ENCODE measurements around the gene TMEM270. TPM values are rescaled to one million over a fixed set of nuclear protein-coding genes. Genes with fewer than 3 reads are reported as not detected.

TMEM270 gene
- total and polyA plus RNA-seq, 10 of the 15 experiments (the other 5 are each of a cell fraction or from before 2014, with no cell fraction given), result not detected

GRCh38 chr7:73901231-73901822 is 40.4 kb downstream of the TMEM270 start (continued):
- no peak for TF ChIP-seq JUNB (IDR thresholded peaks at IDR 0.05)
- TF ChIP-seq POLR2A (IDR thresholded peaks at IDR 0.05; ENCODE audit: low read depth, low read length), result no peak
- no peak for TF ChIP-seq EGR1 (IDR thresholded peaks at IDR 0.05; ENCODE audit: borderline replicate concordance in 1 of 2, low read depth in 2 of 2, low read length in 2 of 2)
- no peak for TF ChIP-seq MXI1 (IDR thresholded peaks at IDR 0.05; ENCODE audit: low read depth, low read length)

GRCh38 chr7:73901823-73902597 is 41.1 kb downstream of the TMEM270 start:
- no peaks in the 10 kb centered on the region for H3K79me2 ChIP-seq (ENCODE audit: control insufficient read depth, insufficient read depth, low read length)
- FAIRE-seq (no peak), ATAC-seq (no peak), DNase-seq (ENCODE audit: low read depth, low spot score) (no peak)
- TF ChIP-seq WRNIP1 (IDR thresholded peaks at IDR 0.05; ENCODE audit: borderline replicate concordance, low read depth, low read length) (no peak), KAT2A (conservative IDR thresholded peaks at IDR 0.05; ENCODE audit: control insufficient read depth, low read depth, low read length) (no peak), HDGF (IDR thresholded peaks at IDR 0.05) (no peak), PAX5 (IDR thresholded peaks at IDR 0.05; ENCODE audit: borderline replicate concordance, low read depth, low read length) (no peak), BCL11A (IDR thresholded peaks at IDR 0.05; ENCODE audit: low read depth, low read length) (no peak), ZNF622 (IDR thresholded peaks at IDR 0.05) (no peak), HDAC6 (IDR thresholded peaks at IDR 0.05; ENCODE audit: unreplicated experiment) (no peak), DPF2 (IDR thresholded peaks at IDR 0.05) (no peak), CHD1 (IDR thresholded peaks at IDR 0.05; ENCODE audit: low read depth, low read length) (no peak), HCFC1 (IDR thresholded peaks at IDR 0.05; ENCODE audit: low read length) (no peak)
- H3K36me3 ChIP-seq (ENCODE audit: control insufficient read depth in 2 of 2, insufficient read depth in 2 of 2, low read length in 1 of 2), result no peaks in the 10 kb centered on the region
- H2AFZ ChIP-seq (ENCODE audit: control insufficient read depth, low read depth, low read length), result no peak overlapping the region
- H3K4me3 ChIP-seq, result no peak overlapping the region
- 49% methylated on average over 12 of the region's 15 CpGs for WGBS (ENCODE audit: insufficient coverage, insufficient replicate concordance, low lambda C conversion rate, missing lambda C conversion rate)
- CTCF ChIA-PET, result no interaction called here
- no peak overlapping the region for H3K27ac ChIP-seq (ENCODE audit: control insufficient read depth, insufficient read depth)
- SMC1A ChIA-PET (ENCODE audit: uncharacterized antibody, unreplicated experiment), result no interaction called here
- H3K4me1 ChIP-seq (ENCODE audit: control insufficient read depth, insufficient read depth, low read length), result no peaks in the 10 kb centered on the region
- H3K27me3 ChIP-seq (replicated peaks in 1 of 2; ENCODE audit: control insufficient read depth in 2 of 2, insufficient read depth in 2 of 2, low read length in 1 of 2), result no peaks in the 10 kb centered on the region
- no peaks in the 10 kb centered on the region for H4K20me1 ChIP-seq (ENCODE audit: control insufficient read depth, insufficient read depth)
- H3K9me3 ChIP-seq (replicated peaks; ENCODE audit: control insufficient read depth, insufficient read depth, low read length), result no peaks in the 10 kb centered on the region
- no TSS peak for BruUV-seq (replicated peaks)
- no peak overlapping the region for H3K4me2 ChIP-seq (ENCODE audit: control insufficient read depth, insufficient read depth)
- intact Hi-C loops (cut with micrococcal nuclease; ENCODE audit: unreplicated experiment), result no loop called here
- POLR2A ChIA-PET, result no interaction called here
- RAD21 ChIA-PET (ENCODE audit: unreplicated experiment), result no interaction called here
- in situ Hi-C loops (cut with MboI), result no loop called here
- H3K9ac ChIP-seq (ENCODE audit: control insufficient read depth, insufficient read depth, low read length), result no peak overlapping the region
